HCT116 (cell line): ENCODE results near the gene NAA35. TPM values are rescaled to one million over a fixed set of nuclear protein-coding genes. Genes with fewer than 3 reads are reported as not detected.

ENCODE experiments used
- ATAC-seq: fragments of 200-7000 bp; cut with Tn5 transposase; 2 replicates; pipeline ENCODE4 v1.9.1; 2020; ENCODE audit warnings: mild to moderate bottlenecking, moderate library complexity
- BruUV-seq: library from RNA; stranded (reverse); fragments of 400-500 nt; replicated peaks from 2 replicates; lab custom pipeline; 2021; lab: Mats Ljungman, UMichigan
- CTCF ChIA-PET: fragments of 300-600 bp; sonication (Branson Sonifier 250); formaldehyde crosslinking; loops from one replicate; lab custom pipeline; 2021; ENCODE audit warnings: antibody characterized with exemption; lab: Charles Lee
- POLR2A ChIA-PET: fragments of 300-600, 350-600 bp; sonication (Branson Sonifier 250); formaldehyde crosslinking; loops from one replicate; lab custom pipeline; 2021; ENCODE audit warnings: antibody characterized with exemption; lab: Charles Lee
- RAD21 ChIA-PET, 2 experiments: fragments of 300-600 bp; sonication (Branson Sonifier 250); formaldehyde crosslinking; loops; one replicate each; lab custom pipeline; 2023; ENCODE audit warnings: low total read pairs in 2 of 2; ENCODE audit not compliant: uncharacterized antibody in 2 of 2, unreplicated experiment in 2 of 2, low non-redundant PET in 1 of 2; lab: Charles Lee
- DNase-seq: peaks from one replicate; pipeline ENCODE4 v3.0.0-alpha.2; 2010; ENCODE audit warnings: low read depth, low spot score
- H2AFZ ChIP-seq: fragments of 200-600 bp; shearing (Covaris generic), sonication (generic); 2 replicates; pipeline ENCODE4 v1.6.1; 2017; ENCODE audit warnings: low read depth, mixed run types, mixed read lengths, antibody characterized with exemption, low read length; ENCODE audit not compliant: poor library complexity, severe bottlenecking
- H3K27ac ChIP-seq: 2 replicates; pipeline ENCODE4 v1.5.1; 2012; ENCODE audit warnings: low read depth, low read length
- H3K27me3 ChIP-seq: fragments of 200-600 bp; sonication (generic); 2 replicates; pipeline ENCODE4 v1.6.1; 2016; ENCODE audit warnings: mixed run types, low read length, mixed read lengths; ENCODE audit not compliant: insufficient read depth
- H3K36me3 ChIP-seq, 2 experiments: fragments of 200-500 bp in 1 of 2; fragments of 200-600 bp in 1 of 2; sonication (Bioruptor generic) in 1 of 2; sonication (generic) in 1 of 2; 2 replicates each; pipeline versions ENCODE4 v1.5.1 to v1.6.1; 2014 to 2016; ENCODE audit warnings: low read length in 2 of 2, inconsistent platforms in 1 of 2, mixed read lengths in 1 of 2, mixed run types in 1 of 2; ENCODE audit not compliant: insufficient read depth in 2 of 2, control insufficient read depth in 1 of 2
- H3K4me1 ChIP-seq, 2 experiments: fragments of 200-600 bp in 1 of 2; sonication (generic) in 1 of 2; 2 replicates each; pipeline versions ENCODE4 v1.5.1 to v1.6.1; 2012 to 2017; ENCODE audit warnings: low read length in 2 of 2, inconsistent platforms in 1 of 2, mild to moderate bottlenecking in 1 of 2, mixed read lengths in 1 of 2, mixed run types in 1 of 2, moderate library complexity in 1 of 2; ENCODE audit not compliant: insufficient read depth in 2 of 2, control insufficient read depth in 1 of 2
- H3K4me2 ChIP-seq: fragments of 200-600 bp; sonication (generic); 2 replicates; pipeline ENCODE4 v1.6.1; 2017; ENCODE audit warnings: mixed run types, low read length, mixed read lengths
- H3K4me3 ChIP-seq, 2 experiments: fragments of 200-600 bp in 1 of 2; sonication (generic) in 1 of 2; replicated peaks in 1 of 2; 2 replicates each; pipeline ENCODE4 v1.5.1; 2011 to 2016; ENCODE audit warnings: low read length in 2 of 2, control low read depth in 1 of 2, low read depth in 1 of 2, mild to moderate bottlenecking in 1 of 2, mixed read lengths in 1 of 2, mixed run types in 1 of 2
- H3K79me2 ChIP-seq: fragments of 200-600 bp; sonication (generic); 2 replicates; pipeline ENCODE4 v1.6.1; 2017; ENCODE audit warnings: mild to moderate bottlenecking, mixed run types, low read length, moderate library complexity, mixed read lengths; ENCODE audit not compliant: insufficient read depth
- H3K9ac ChIP-seq: fragments of 200-600 bp; sonication (generic); 2 replicates; pipeline ENCODE4 v1.6.1; 2016; ENCODE audit warnings: low read length, mixed read lengths
- H3K9me2 ChIP-seq: fragments of 200-600 bp; sonication (generic), shearing (Covaris generic); 2 replicates; pipeline ENCODE4 v1.6.1; 2017; ENCODE audit warnings: mixed run types, mild to moderate bottlenecking, moderate library complexity; ENCODE audit not compliant: insufficient read depth
- H3K9me3 ChIP-seq, 2 experiments: fragments of 200-500 bp in 1 of 2; fragments of 200-600 bp in 1 of 2; sonication (Bioruptor generic) in 1 of 2; sonication (generic) in 1 of 2; 2 replicates each; pipeline ENCODE4 v1.6.1; 2014 to 2017; ENCODE audit warnings: low read length in 2 of 2, mixed read lengths in 2 of 2, inconsistent platforms in 1 of 2, low read depth in 1 of 2, mild to moderate bottlenecking in 1 of 2, mixed run types in 1 of 2, moderate library complexity in 1 of 2; ENCODE audit not compliant: control insufficient read depth in 1 of 2, insufficient read depth in 1 of 2
- H4K20me1 ChIP-seq: fragments of 200-600 bp; sonication (generic), shearing (Covaris generic); 2 replicates; pipeline ENCODE4 v1.6.1; 2017; ENCODE audit warnings: mixed run types, mild to moderate bottlenecking, moderate library complexity; ENCODE audit not compliant: insufficient read depth
- EZH2 ChIP-seq: fragments of 200-600 bp; sonication (generic); IDR thresholded peaks from 2 replicates; pipeline ENCODE4 v1.6.1; 2017; ENCODE audit warnings: antibody characterized with exemption, mixed run types
- FOSL1 ChIP-seq: IDR thresholded peaks from 2 replicates; pipeline ENCODE4 v1.6.1; 2012; ENCODE audit warnings: low read depth
- RAD21 ChIP-seq: IDR thresholded peaks from 2 replicates; pipeline ENCODE4 v1.6.1; 2012; ENCODE audit warnings: low read depth, mild to moderate bottlenecking
- ZBTB33 ChIP-seq: IDR thresholded peaks from 2 replicates; pipeline ENCODE4 v1.6.1; 2011; ENCODE audit warnings: mild to moderate bottlenecking, low read length, moderate library complexity; ENCODE audit not compliant: insufficient replicate concordance; ENCODE audit errors: extremely low read depth
- ZFX ChIP-seq: fragments of 450-650 bp; IDR thresholded peaks from 2 replicates; pipeline ENCODE4 v1.6.1; 2017
- intact Hi-C: fragments of 100-400 bp; cut with micrococcal nuclease; formaldehyde crosslinking; loops from 2 replicates; pipeline ENCODE4 v1.10.0; 2022
- total RNA-seq: library from RNA; stranded (reverse); gene quantifications from one replicate; pipeline ENCODE4 v1.2.1, GENCODE V29; 2021; ENCODE audit not compliant: unreplicated experiment

The NAA35 gene
- total RNA-seq, 1 experiment from 2014 or later = 37.0 TPM

GRCh38 chr9:85984457-85984856 is 43.5 kb downstream of the NAA35 start:
- no peak for DNase-seq
- ChIA-PET CTCF (no interaction called here), POLR2A (no interaction called here), RAD21 (no interaction called here)
- Histone ChIP-seq H3K9me3 (no peaks in the 10 kb centered on the region), H3K4me1 (no peaks in the 10 kb centered on the region), H3K79me2 (no peaks in the 10 kb centered on the region), H3K4me2 (no peak overlapping the region), H3K4me3 (no peak overlapping the region), H3K27me3 (no peaks in the 10 kb centered on the region), H4K20me1 (no peaks in the 10 kb centered on the region), H3K9me2 (no peaks in the 10 kb centered on the region), H3K27ac (no peak overlapping the region), H2AFZ (no peak overlapping the region), H3K9ac (no peak overlapping the region), H3K36me3 (peaks cover 3 to 25% of the 10 kb centered on the region in 2 experiments; a peak in 2 of 4 replicates)
- BruUV-seq = no TSS peak
- ATAC-seq = no peak
- intact Hi-C loops = no loop called here
- TF ChIP-seq RAD21 (no peak), ZFX (no peak), EZH2 (no peak)

- H3K36me3 ChIP-seq = peaks cover 0 to 15% of the 10 kb centered on the region in 2 experiments; a peak in 1 of 4 replicates
- no peak for TF ChIP-seq FOSL1
- TF ChIP-seq ZBTB33 = no peak
- no peak overlapping the region for H3K9ac ChIP-seq
- ATAC-seq (no peak), DNase-seq (no peak)
- BruUV-seq = no TSS peak
- no peaks in the 10 kb centered on the region for H3K9me2 ChIP-seq
- H3K4me3 ChIP-seq = no peak overlapping the region
- no peaks in the 10 kb centered on the region for H3K9me3 ChIP-seq
- no peaks in the 10 kb centered on the region for H3K4me1 ChIP-seq
- H3K27ac ChIP-seq = no peak overlapping the region
- CTCF ChIA-PET = no interaction called here
- no peak overlapping the region for H2AFZ ChIP-seq
- no peaks in the 10 kb centered on the region for H3K79me2 ChIP-seq
- H3K4me2 ChIP-seq = no peak overlapping the region
- RAD21 ChIA-PET = no interaction called here
- POLR2A ChIA-PET = no interaction called here
- no peaks in the 10 kb centered on the region for H4K20me1 ChIP-seq
- intact Hi-C loops = no loop called here
- no peaks in the 10 kb centered on the region for H3K27me3 ChIP-seq
Measured at GRCh38 chr9:85987236-85987635, 46.3 kb downstream of the NAA35 start.
